HEK293 (cell line): ENCODE results near the gene MRFAP1.

Experiments
- EGR2 ChIP-seq: fragments of 450-650 bp; formaldehyde crosslinking; IDR thresholded peaks from 2 replicates; pipeline ENCODE4 v1.5.1; 2016; ENCODE audit warnings: low read depth, missing biosample characterization, missing genetic modification characterization
- GLIS1 ChIP-seq: fragments of 450-650 bp; formaldehyde crosslinking; IDR thresholded peaks from 2 replicates; pipeline ENCODE4 v1.5.1; 2016; ENCODE audit warnings: missing biosample characterization, missing genetic modification characterization
- GLIS2 ChIP-seq: fragments of 450-650 bp; formaldehyde crosslinking; IDR thresholded peaks from 2 replicates; pipeline ENCODE4 v1.5.1; 2016; ENCODE audit warnings: missing biosample characterization, missing genetic modification characterization
- MYNN ChIP-seq: fragments of 450-650 bp; formaldehyde crosslinking; IDR thresholded peaks from 2 replicates; pipeline ENCODE4 v1.5.1; 2016; ENCODE audit warnings: missing biosample characterization, missing genetic modification characterization, borderline replicate concordance
- OVOL3 ChIP-seq: fragments of 450-650 bp; formaldehyde crosslinking; IDR thresholded peaks from 2 replicates; pipeline ENCODE4 v1.5.1; 2016; ENCODE audit warnings: missing biosample characterization, missing genetic modification characterization
- SP2 ChIP-seq: fragments of 450-650 bp; formaldehyde crosslinking; IDR thresholded peaks from 2 replicates; pipeline ENCODE4 v1.5.1; 2016; ENCODE audit warnings: missing biosample characterization, missing genetic modification characterization
- ZBTB17 ChIP-seq: fragments of 450-650 bp; formaldehyde crosslinking; IDR thresholded peaks from 2 replicates; pipeline ENCODE4 v1.5.1; 2016; ENCODE audit warnings: missing biosample characterization, missing genetic modification characterization
- ZBTB20 ChIP-seq: fragments of 450-650 bp; formaldehyde crosslinking; IDR thresholded peaks from 2 replicates; pipeline ENCODE4 v1.5.1; 2016; ENCODE audit warnings: missing biosample characterization, missing genetic modification characterization
- ZNF132 ChIP-seq: fragments of 450-650 bp; formaldehyde crosslinking; IDR thresholded peaks from 2 replicates; pipeline ENCODE4 v1.5.1; 2017; ENCODE audit warnings: missing biosample characterization, missing genetic modification characterization, borderline replicate concordance
- ZNF146 ChIP-seq: fragments of 450-650 bp; formaldehyde crosslinking; IDR thresholded peaks from 2 replicates; pipeline ENCODE4 v1.5.1; 2016; ENCODE audit warnings: missing biosample characterization, missing genetic modification characterization
- ZNF274 ChIP-seq, 2 experiments: fragments of 200-500 bp in 1 of 2; fragments of 450-650 bp in 1 of 2; sonication (Bioruptor generic) in 1 of 2; formaldehyde crosslinking in 1 of 2; IDR thresholded peaks; 2 replicates each; pipeline versions ENCODE4 v1.5.1 to v1.6.1; 2014 to 2016; ENCODE audit warnings: borderline replicate concordance in 1 of 2, inconsistent platforms in 1 of 2, low read length in 1 of 2, missing biosample characterization in 1 of 2, missing genetic modification characterization in 1 of 2
- ZNF311 ChIP-seq: fragments of 450-650 bp; formaldehyde crosslinking; IDR thresholded peaks from 2 replicates; pipeline ENCODE4 v1.5.1; 2017; ENCODE audit warnings: missing biosample characterization, missing genetic modification characterization, borderline replicate concordance
- ZNF37A ChIP-seq: fragments of 450-650 bp; IDR thresholded peaks from 2 replicates; pipeline ENCODE4 v1.5.1; 2018; ENCODE audit warnings: missing biosample characterization, missing genetic modification characterization
- ZNF391 ChIP-seq: fragments of 450-650 bp; formaldehyde crosslinking; IDR thresholded peaks from 2 replicates; pipeline ENCODE4 v1.5.1; 2016; ENCODE audit warnings: low read depth, missing biosample characterization, missing genetic modification characterization, borderline replicate concordance
- ZNF423 ChIP-seq: fragments of 450-650 bp; formaldehyde crosslinking; IDR thresholded peaks from 2 replicates; pipeline ENCODE4 v1.5.1; 2016; ENCODE audit warnings: missing biosample characterization, missing genetic modification characterization
- ZNF530 ChIP-seq: fragments of 450-650 bp; formaldehyde crosslinking; IDR thresholded peaks from 2 replicates; pipeline ENCODE4 v1.5.1; 2016; ENCODE audit warnings: low read depth, missing biosample characterization, missing genetic modification characterization
- ZNF558 ChIP-seq: fragments of 450-650 bp; formaldehyde crosslinking; IDR thresholded peaks from 2 replicates; pipeline ENCODE4 v1.5.1; 2016; ENCODE audit warnings: missing biosample characterization, missing genetic modification characterization
- ZNF571 ChIP-seq: fragments of 450-650 bp; formaldehyde crosslinking; IDR thresholded peaks from 2 replicates; pipeline ENCODE4 v1.5.0; 2017; ENCODE audit warnings: missing biosample characterization, missing genetic modification characterization
- ZNF585B ChIP-seq: fragments of 450-650 bp; formaldehyde crosslinking; IDR thresholded peaks from 2 replicates; pipeline ENCODE4 v1.5.1; 2016; ENCODE audit warnings: missing biosample characterization, missing genetic modification characterization
- ZNF600 ChIP-seq: fragments of 450-650 bp; formaldehyde crosslinking; IDR thresholded peaks from 2 replicates; pipeline ENCODE4 v1.5.1; 2016; ENCODE audit warnings: missing biosample characterization, missing genetic modification characterization
- ZNF621 ChIP-seq: fragments of 450-650 bp; formaldehyde crosslinking; IDR thresholded peaks from 2 replicates; pipeline ENCODE4 v1.5.1; 2017; ENCODE audit warnings: missing biosample characterization, missing genetic modification characterization
- ZNF623 ChIP-seq: fragments of 450-650 bp; formaldehyde crosslinking; IDR thresholded peaks from 2 replicates; pipeline ENCODE4 v1.5.1; 2016; ENCODE audit warnings: missing biosample characterization, missing genetic modification characterization
- ZNF629 ChIP-seq: fragments of 450-650 bp; formaldehyde crosslinking; IDR thresholded peaks from 2 replicates; pipeline ENCODE4 v1.5.1; 2017; ENCODE audit warnings: missing biosample characterization, missing genetic modification characterization
- ZNF768 ChIP-seq: fragments of 450-650 bp; formaldehyde crosslinking; IDR thresholded peaks from 2 replicates; pipeline ENCODE4 v1.5.1; 2018; ENCODE audit warnings: missing biosample characterization, mild to moderate bottlenecking, missing genetic modification characterization
- ZNF791 ChIP-seq: fragments of 450-650 bp; formaldehyde crosslinking; IDR thresholded peaks from 2 replicates; pipeline ENCODE4 v1.5.1; 2016; ENCODE audit warnings: missing biosample characterization, missing genetic modification characterization
- TF ChIP-seq, protein P1 (sequence below): fragments of 450-650 bp; formaldehyde crosslinking; IDR thresholded peaks from 2 replicates; pipeline ENCODE4 v1.5.0; 2017; ENCODE audit warnings: missing biosample characterization, missing genetic modification characterization, borderline replicate concordance
- TF ChIP-seq, protein P2 (sequence below): fragments of 450-650 bp; formaldehyde crosslinking; IDR thresholded peaks from 2 replicates; pipeline ENCODE4 v1.5.1; 2016; ENCODE audit warnings: missing biosample characterization, missing genetic modification characterization
- TF ChIP-seq, protein P3 (sequence below): fragments of 450-650 bp; formaldehyde crosslinking; IDR thresholded peaks from 2 replicates; pipeline ENCODE4 v1.5.1; 2016; ENCODE audit warnings: missing biosample characterization, missing genetic modification characterization, low read depth
- TF ChIP-seq, protein P4 (sequence below): fragments of 450-650 bp; formaldehyde crosslinking; IDR thresholded peaks from 2 replicates; pipeline ENCODE4 v1.5.1; 2016; ENCODE audit warnings: missing biosample characterization, missing genetic modification characterization
- TF ChIP-seq, protein P5 (sequence below): fragments of 450-650 bp; IDR thresholded peaks from 2 replicates; pipeline ENCODE4 v1.5.1; 2018; ENCODE audit warnings: missing biosample characterization, mild to moderate bottlenecking, missing genetic modification characterization
- TF ChIP-seq, protein P6 (sequence below): fragments of 450-650 bp; formaldehyde crosslinking; IDR thresholded peaks from 2 replicates; pipeline ENCODE4 v1.5.1; 2017; ENCODE audit warnings: missing biosample characterization, missing genetic modification characterization

MRFAP1 gene

DNA sequence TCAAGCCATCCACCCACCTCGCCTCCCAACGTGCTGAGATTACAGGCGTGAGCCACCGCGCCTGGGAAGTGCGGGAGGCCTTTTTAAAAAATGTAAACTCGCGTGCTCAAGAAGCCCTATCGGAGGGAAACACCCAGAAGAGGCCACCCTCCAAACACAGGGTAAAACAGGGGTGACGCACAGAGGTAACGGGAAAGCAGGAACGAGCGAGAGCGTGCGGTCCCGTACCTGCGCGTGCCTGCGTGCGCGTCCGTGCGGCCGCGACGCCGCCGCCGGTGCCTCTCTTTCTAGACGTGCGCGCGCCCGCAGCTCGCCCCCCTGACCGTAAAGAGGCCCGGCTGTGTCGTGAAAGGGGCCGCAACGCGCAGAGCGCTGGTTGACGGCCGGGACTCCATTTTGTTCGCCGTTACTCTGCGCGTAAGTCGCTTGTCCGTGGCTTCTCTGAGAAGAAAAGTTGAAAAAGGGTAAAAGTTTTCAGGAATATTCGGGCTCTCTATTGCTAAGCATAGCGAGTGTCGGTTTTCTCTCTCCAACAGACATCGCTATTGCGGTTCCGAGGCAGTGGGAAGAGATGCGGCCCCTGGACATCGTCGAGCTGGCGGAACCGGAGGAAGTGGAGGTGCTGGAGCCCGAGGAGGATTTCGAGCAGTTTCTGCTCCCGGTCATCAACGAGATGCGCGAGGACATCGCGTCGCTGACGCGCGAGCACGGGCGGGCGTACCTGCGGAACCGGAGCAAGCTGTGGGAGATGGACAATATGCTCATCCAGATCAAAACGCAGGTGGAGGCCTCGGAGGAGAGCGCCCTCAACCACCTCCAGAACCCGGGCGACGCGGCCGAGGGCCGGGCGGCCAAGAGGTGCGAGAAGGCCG lies at the start of gene MRFAP1 (continued):
- TF ChIP-seq ZNF571 (tag by site-specific recombination) (no peak), EGR2 (tag by site-specific recombination) (no peak), ZNF768 (tag by site-specific recombination) (no peak), ZNF791 (no peak), OVOL3 (tag by site-specific recombination) (peak; percentile 56; the same call in 1 of the 2 replicates), ZNF530 (tag by site-specific recombination) (no peak), GLIS1 (tag by site-specific recombination) (no peak), ZNF585B (tag by site-specific recombination) (no peak), GLIS2 (no peak), ZNF623 (no peak), ZNF37A (tag by site-specific recombination) (no peak), ZNF629 (tag by site-specific recombination) (no peak), ZNF274 (IDR thresholded peaks at IDR 0.05; ENCODE audit: low read length) (no peak), ZNF274 (tag by site-specific recombination; IDR thresholded peaks at IDR 0.05; ENCODE audit: borderline replicate concordance) (no peak), ZNF146 (tag by site-specific recombination) (no peak), ZNF600 (tag by site-specific recombination) (0 out of 2 replicates have a peak, but pooled peaks have one; percentile 54), ZBTB20 (tag by site-specific recombination) (no peak; the same call in 1 of the 2 replicates), ZNF391 (tag by site-specific recombination) (no peak; the same call in 1 of the 2 replicates), MYNN (tag by site-specific recombination) (no peak), ZNF132 (tag by site-specific recombination) (no peak), ZBTB17 (tag by site-specific recombination) (no peak; the same call in 1 of the 2 replicates), ZNF621 (tag by site-specific recombination) (no peak), ZNF311 (no peak), ZNF423 (tag by site-specific recombination) (no peak), ZNF558 (no peak), SP2 (no peak)
- TF ChIP-seq, protein P1, sequence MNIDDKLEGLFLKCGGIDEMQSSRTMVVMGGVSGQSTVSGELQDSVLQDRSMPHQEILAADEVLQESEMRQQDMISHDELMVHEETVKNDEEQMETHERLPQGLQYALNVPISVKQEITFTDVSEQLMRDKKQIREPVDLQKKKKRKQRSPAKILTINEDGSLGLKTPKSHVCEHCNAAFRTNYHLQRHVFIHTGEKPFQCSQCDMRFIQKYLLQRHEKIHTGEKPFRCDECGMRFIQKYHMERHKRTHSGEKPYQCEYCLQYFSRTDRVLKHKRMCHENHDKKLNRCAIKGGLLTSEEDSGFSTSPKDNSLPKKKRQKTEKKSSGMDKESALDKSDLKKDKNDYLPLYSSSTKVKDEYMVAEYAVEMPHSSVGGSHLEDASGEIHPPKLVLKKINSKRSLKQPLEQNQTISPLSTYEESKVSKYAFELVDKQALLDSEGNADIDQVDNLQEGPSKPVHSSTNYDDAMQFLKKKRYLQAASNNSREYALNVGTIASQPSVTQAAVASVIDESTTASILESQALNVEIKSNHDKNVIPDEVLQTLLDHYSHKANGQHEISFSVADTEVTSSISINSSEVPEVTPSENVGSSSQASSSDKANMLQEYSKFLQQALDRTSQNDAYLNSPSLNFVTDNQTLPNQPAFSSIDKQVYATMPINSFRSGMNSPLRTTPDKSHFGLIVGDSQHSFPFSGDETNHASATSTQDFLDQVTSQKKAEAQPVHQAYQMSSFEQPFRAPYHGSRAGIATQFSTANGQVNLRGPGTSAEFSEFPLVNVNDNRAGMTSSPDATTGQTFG (tag by site-specific recombination): no peak
- TF ChIP-seq, protein P2, sequence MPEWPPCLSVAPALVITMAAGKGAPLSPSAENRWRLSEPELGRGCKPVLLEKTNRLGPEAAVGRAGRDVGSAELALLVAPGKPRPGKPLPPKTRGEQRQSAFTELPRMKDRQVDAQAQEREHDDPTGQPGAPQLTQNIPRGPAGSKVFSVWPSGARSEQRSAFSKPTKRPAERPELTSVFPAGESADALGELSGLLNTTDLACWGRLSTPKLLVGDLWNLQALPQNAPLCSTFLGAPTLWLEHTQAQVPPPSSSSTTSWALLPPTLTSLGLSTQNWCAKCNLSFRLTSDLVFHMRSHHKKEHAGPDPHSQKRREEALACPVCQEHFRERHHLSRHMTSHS (tag by site-specific recombination): no peak
- TF ChIP-seq, protein P3, sequence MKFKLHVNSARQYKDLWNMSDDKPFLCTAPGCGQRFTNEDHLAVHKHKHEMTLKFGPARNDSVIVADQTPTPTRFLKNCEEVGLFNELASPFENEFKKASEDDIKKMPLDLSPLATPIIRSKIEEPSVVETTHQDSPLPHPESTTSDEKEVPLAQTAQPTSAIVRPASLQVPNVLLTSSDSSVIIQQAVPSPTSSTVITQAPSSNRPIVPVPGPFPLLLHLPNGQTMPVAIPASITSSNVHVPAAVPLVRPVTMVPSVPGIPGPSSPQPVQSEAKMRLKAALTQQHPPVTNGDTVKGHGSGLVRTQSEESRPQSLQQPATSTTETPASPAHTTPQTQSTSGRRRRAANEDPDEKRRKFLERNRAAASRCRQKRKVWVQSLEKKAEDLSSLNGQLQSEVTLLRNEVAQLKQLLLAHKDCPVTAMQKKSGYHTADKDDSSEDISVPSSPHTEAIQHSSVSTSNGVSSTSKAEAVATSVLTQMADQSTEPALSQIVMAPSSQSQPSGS: no peak
- TF ChIP-seq, protein P4, sequence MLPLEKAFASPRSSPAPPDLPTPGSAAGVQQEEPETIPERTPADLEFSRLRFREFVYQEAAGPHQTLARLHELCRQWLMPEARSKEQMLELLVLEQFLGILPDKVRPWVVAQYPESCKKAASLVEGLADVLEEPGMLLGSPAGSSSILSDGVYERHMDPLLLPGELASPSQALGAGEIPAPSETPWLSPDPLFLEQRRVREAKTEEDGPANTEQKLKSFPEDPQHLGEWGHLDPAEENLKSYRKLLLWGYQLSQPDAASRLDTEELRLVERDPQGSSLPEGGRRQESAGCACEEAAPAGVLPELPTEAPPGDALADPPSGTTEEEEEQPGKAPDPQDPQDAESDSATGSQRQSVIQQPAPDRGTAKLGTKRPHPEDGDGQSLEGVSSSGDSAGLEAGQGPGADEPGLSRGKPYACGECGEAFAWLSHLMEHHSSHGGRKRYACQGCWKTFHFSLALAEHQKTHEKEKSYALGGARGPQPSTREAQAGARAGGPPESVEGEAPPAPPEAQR (tag by site-specific recombination): no peak
- TF ChIP-seq, protein P5, sequence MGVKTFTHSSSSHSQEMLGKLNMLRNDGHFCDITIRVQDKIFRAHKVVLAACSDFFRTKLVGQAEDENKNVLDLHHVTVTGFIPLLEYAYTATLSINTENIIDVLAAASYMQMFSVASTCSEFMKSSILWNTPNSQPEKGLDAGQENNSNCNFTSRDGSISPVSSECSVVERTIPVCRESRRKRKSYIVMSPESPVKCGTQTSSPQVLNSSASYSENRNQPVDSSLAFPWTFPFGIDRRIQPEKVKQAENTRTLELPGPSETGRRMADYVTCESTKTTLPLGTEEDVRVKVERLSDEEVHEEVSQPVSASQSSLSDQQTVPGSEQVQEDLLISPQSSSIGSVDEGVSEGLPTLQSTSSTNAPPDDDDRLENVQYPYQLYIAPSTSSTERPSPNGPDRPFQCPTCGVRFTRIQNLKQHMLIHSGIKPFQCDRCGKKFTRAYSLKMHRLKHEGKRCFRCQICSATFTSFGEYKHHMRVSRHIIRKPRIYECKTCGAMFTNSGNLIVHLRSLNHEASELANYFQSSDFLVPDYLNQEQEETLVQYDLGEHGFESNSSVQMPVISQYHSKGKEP (tag by site-specific recombination): no peak
- TF ChIP-seq, protein P6, sequence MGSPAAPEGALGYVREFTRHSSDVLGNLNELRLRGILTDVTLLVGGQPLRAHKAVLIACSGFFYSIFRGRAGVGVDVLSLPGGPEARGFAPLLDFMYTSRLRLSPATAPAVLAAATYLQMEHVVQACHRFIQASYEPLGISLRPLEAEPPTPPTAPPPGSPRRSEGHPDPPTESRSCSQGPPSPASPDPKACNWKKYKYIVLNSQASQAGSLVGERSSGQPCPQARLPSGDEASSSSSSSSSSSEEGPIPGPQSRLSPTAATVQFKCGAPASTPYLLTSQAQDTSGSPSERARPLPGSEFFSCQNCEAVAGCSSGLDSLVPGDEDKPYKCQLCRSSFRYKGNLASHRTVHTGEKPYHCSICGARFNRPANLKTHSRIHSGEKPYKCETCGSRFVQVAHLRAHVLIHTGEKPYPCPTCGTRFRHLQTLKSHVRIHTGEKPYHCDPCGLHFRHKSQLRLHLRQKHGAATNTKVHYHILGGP (tag by site-specific recombination): no peak
